ENCODE results near the gene KRTAP10-6. TPM values are rescaled to one million over a fixed set of nuclear protein-coding genes. Genes with fewer than 3 reads are reported as not detected.
"Not testable (repeated sequence)": the region's sequence is repeated elsewhere in the genome, so short reads cannot be mapped to it uniquely, and the experiment has no call there.

KRTAP10-6 gene
- total and polyA plus RNA-seq, 10 donors, result not detected

DNA sequence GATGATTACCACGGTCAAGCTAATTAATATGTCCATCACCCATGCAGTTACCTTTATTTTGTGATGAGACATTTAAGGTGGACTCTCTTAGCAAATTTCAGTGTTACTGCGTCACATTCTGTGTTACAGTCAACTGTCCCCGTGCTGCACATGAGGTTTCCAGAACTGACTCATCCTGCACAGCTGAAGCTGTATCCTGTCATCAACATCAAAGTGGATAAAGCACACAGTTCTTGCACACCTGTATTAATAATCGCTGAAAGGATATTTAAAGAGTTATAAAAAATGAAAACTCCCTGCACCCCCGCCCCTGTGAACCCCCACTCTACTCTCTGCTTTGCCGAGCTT is 8.5 kb downstream of the KRTAP10-6 start:
- TF ChIP-seq POLR2A (IDR thresholded peaks at IDR 0.05) (no peak), POLR2AphosphoS5 (IDR thresholded peaks at IDR 0.05) (no peak)
- TF ChIP-seq, protein P1, sequence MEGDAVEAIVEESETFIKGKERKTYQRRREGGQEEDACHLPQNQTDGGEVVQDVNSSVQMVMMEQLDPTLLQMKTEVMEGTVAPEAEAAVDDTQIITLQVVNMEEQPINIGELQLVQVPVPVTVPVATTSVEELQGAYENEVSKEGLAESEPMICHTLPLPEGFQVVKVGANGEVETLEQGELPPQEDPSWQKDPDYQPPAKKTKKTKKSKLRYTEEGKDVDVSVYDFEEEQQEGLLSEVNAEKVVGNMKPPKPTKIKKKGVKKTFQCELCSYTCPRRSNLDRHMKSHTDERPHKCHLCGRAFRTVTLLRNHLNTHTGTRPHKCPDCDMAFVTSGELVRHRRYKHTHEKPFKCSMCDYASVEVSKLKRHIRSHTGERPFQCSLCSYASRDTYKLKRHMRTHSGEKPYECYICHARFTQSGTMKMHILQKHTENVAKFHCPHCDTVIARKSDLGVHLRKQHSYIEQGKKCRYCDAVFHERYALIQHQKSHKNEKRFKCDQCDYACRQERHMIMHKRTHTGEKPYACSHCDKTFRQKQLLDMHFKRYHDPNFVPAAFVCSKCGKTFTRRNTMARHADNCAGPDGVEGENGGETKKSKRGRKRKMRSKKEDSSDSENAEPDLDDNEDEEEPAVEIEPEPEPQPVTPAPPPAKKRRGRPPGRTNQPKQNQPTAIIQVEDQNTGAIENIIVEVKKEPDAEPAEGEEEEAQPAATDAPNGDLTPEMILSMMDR (IDR thresholded peaks at IDR 0.05 in 8 of 11, conservative IDR thresholded peaks at IDR 0.05 in 3 of 11), result no peak
- no peak overlapping the region for H3K4me3 ChIP-seq
- no peaks in the 10 kb centered on the region for H3K36me3 ChIP-seq
- 71 to 80% (median 77%) methylated on average over 6 of the region's 6 CpGs for WGBS, 5 donors
- intact Hi-C loops (cut with DNase I; ENCODE audit: low total_unique reads), result no loop called here
- H3K9me3 ChIP-seq, result peaks cover 0 to 34% (median 22%) of the 10 kb centered on the region in 8 donors
- no peak for DNase-seq
- no peak overlapping the region for H3K27ac ChIP-seq
- peaks cover 0 to 25% (median 0%) of the 10 kb centered on the region in 7 donors for H3K27me3 ChIP-seq (replicated peaks in 1 of 7)
- H3K4me1 ChIP-seq, result no peaks in the 10 kb centered on the region

DNA sequence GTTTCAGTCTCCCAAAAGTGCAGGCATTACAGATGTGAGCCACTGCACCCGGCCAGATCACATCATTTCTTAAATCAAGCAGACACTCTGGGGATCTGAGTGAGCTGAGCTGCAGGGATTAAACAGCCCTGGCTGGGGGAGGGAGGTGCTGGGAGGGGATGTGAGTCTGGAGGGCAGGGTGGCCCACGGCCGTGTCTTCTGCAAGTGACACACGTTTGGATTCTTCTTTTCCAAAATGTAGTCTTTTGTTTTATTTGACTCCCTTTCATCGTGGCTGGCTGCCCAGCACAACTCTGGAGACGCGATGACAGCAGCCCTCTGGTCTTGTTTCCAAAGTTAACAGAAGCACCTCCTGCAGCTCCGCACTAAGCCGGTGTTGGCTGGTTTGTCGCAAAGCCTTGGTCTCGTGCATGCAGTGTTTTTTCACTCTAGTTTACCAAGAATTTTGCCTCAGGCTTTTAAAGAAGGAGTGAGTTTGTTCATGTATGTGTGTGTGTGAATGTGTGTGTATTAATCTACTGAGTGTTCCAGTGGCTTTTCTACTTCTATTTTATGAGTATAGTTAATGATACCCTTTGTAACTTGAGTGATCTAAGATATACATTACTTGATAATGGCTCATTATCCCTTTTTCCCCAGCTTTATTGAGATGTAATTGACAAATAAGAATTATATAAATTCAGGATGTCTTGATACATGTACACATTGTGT is 9.1 kb downstream of the KRTAP10-6 start:
- H3K36me3 ChIP-seq, result no peaks in the 10 kb centered on the region
- H3K4me3 ChIP-seq, result no peak overlapping the region
- H3K4me1 ChIP-seq, result no peaks in the 10 kb centered on the region
- intact Hi-C loops (cut with DNase I; ENCODE audit: low total_unique reads), result no loop called here
- H3K27me3 ChIP-seq (replicated peaks in 1 of 7), result peaks cover 0 to 25% (median 0%) of the 10 kb centered on the region in 7 donors
- DNase-seq, result no peak
- 50 to 63% (median 54%) methylated on average over 11 of the region's 11 CpGs for WGBS, 5 donors
- H3K9me3 ChIP-seq, result peaks cover 0 to 39% (median 22%) of the 10 kb centered on the region in 8 donors
- no peak overlapping the region for H3K27ac ChIP-seq
- TF ChIP-seq, protein P1 (IDR thresholded peaks at IDR 0.05 in 8 of 11, conservative IDR thresholded peaks at IDR 0.05 in 3 of 11), result no peak
- TF ChIP-seq POLR2AphosphoS5 (IDR thresholded peaks at IDR 0.05) (no peak), POLR2A (IDR thresholded peaks at IDR 0.05) (no peak)

DNA sequence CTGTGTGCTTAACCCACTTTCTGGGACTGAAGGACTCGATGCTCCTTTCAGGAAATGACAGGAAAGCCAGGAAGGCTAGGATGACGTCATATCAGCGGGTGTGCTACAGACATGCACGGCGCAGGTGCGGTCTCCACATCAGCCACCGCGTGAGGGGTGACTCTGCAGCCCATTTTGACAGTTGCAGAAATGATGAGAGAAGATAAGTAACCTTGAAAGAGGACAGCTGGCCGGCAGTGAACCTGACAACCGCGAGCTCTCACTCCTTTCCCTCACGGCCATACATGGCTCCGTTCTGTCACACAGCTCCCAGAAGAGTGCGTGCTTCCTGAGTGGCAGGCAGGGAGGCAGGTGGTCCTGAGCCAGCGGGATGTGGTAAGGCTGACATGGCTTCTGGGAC is 10.2 kb downstream of the KRTAP10-6 start:
- peaks cover 3 to 51% (median 29%) of the 10 kb centered on the region in 8 donors for H3K9me3 ChIP-seq
- 61 to 72% (median 66%) methylated on average over 15 of the region's 15 CpGs for WGBS, 5 donors
- H3K4me3 ChIP-seq, result no peak overlapping the region
- no peak for TF ChIP-seq POLR2AphosphoS5 (IDR thresholded peaks at IDR 0.05)
- TF ChIP-seq POLR2A (IDR thresholded peaks at IDR 0.05), result no peak
- TF ChIP-seq, protein P1 (IDR thresholded peaks at IDR 0.05 in 8 of 11, conservative IDR thresholded peaks at IDR 0.05 in 3 of 11), result no peak
- H3K36me3 ChIP-seq, result no peaks in the 10 kb centered on the region
- peaks cover 0 to 25% (median 0%) of the 10 kb centered on the region in 7 donors for H3K27me3 ChIP-seq (replicated peaks in 1 of 7)
- DNase-seq, result peak; percentile 31
- intact Hi-C loops (cut with DNase I; ENCODE audit: low total_unique reads), result no loop called here
- H3K27ac ChIP-seq, result peak overlapping the region in 4 of 8 donors; percentile 26 to 57 (median 50)
- no peaks in the 10 kb centered on the region for H3K4me1 ChIP-seq

DNA sequence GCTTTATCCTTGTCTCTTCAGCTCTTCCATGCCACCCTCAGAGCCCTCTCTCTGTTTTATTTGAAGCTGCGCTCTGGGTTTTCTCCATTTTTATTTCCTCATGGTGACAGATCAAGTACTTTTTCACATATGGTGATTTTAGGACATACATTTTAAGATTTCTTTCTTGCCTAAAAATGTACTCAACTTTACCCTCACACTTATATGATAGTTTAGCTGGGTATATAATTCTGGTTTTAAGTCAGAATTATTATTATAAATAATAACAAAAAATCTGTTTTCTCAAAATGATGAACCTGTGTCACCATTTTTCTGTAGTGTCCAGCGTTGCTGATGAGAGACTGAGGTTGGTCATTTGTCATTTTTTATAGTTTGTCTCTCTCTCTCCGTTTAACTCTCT is 11.1 kb downstream of the KRTAP10-6 start:
- H3K27ac ChIP-seq, result peak overlapping the region in 5 of 8 donors; percentile 5 to 57 (median 46)
- no peak for TF ChIP-seq POLR2A (IDR thresholded peaks at IDR 0.05)
- TF ChIP-seq, protein P1 (IDR thresholded peaks at IDR 0.05 in 8 of 11, conservative IDR thresholded peaks at IDR 0.05 in 3 of 11), result no peak
- TF ChIP-seq POLR2AphosphoS5 (IDR thresholded peaks at IDR 0.05), result no peak
- intact Hi-C loops (cut with DNase I; ENCODE audit: low total_unique reads), result no loop called here
- H3K4me3 ChIP-seq, result no peak overlapping the region
- no peaks in the 10 kb centered on the region for H3K36me3 ChIP-seq
- peaks cover 3 to 59% (median 38%) of the 10 kb centered on the region in 8 donors for H3K9me3 ChIP-seq
- no peak for DNase-seq
- H3K27me3 ChIP-seq (replicated peaks in 1 of 7), result peaks cover 0 to 21% (median 0%) of the 10 kb centered on the region in 7 donors
- no peaks in the 10 kb centered on the region for H3K4me1 ChIP-seq
- 64 to 81% (median 74%) methylated on average over 3 of the region's 3 CpGs for WGBS, 5 donors

DNA sequence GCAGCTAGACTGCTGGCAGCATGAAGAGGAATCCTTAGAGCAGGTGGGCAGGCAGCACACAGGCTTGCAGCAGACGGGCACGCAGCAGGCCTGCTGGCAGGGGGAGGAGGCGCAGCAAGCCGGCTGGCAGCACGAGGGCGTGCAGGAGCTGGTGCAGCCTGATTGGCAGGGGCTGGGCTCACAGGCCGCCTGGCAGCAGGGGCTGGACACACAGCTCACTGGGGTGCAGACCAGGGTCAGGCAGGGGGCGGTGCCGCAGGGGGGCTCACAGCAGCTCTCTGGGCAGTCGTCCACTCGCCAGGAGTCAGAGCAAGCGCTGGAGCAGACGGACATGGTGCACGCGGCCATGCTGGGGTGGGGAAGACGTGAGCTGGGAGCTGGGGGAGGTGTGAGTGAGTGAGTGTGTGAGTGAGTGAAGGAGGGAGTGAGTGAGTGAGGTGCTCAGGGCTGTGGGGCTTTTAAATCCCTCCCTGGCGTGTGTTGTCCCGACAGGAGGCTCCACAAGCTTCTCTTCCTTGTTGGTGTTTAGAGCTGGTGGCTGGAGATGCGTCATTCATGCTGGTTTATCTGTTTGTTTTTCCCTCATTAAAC is 12.0 kb downstream of the KRTAP10-6 start, which contains the start of gene KRTAP10-5:
KRTAP10-5 (minus strand) TSS at position 374 of the 591 bp plus-strand sequence; CDS start at position 348, 26 bp downstream.
- intact Hi-C loops (cut with DNase I; ENCODE audit: low total_unique reads); H3K4me1 ChIP-seq; H3K4me3 ChIP-seq; H3K36me3 ChIP-seq: not testable (repeated sequence)
- DNase-seq, result peak; percentile 57
- peaks cover 3 to 54% (median 38%) of the 10 kb centered on the region in 8 donors for H3K9me3 ChIP-seq
- H3K27ac ChIP-seq, result peak within 1 kb of the TSS in 5 of 8 donors; percentile 5 to 57 (median 46)
- whole genome bisulfite sequencing, 5 donors, result 51 to 73% (median 64%) methylated on average over 13 to 19 of the region's 19 CpGs
- peaks cover 0 to 14% (median 0%) of the 10 kb centered on the region in 7 donors for H3K27me3 ChIP-seq (replicated peaks in 1 of 7)
